HepG2 (cell line): ENCODE results near the gene PATL2. TPM values are rescaled to one million over a fixed set of nuclear protein-coding genes. Genes with fewer than 3 reads are reported as not detected.

Source experiments
- BRD4 ChIP-seq: sonication (generic); formaldehyde crosslinking; IDR thresholded peaks from 2 replicates; pipeline ENCODE4 v1.4.0; 2020; ENCODE audit warnings: missing genetic modification reagents
- CHCHD3 ChIP-seq: sonication (generic); formaldehyde crosslinking; IDR thresholded peaks from 2 replicates; pipeline ENCODE4 v1.8.0; 2022; ENCODE audit warnings: mild to moderate bottlenecking, missing genetic modification reagents, moderate library complexity
- EZH2 ChIP-seq: conservative IDR thresholded peaks from 2 replicates; pipeline ENCODE4 v1.6.1; 2012; ENCODE audit warnings: mild to moderate bottlenecking, low read depth, low read length, moderate library complexity
- MZF1 ChIP-seq: sonication (generic); formaldehyde crosslinking; IDR thresholded peaks from 2 replicates; pipeline ENCODE4 v1.8.1; 2023; ENCODE audit warnings: mild to moderate bottlenecking, missing genetic modification reagents, borderline replicate concordance
- NFIB ChIP-seq: sonication (generic); formaldehyde crosslinking; IDR thresholded peaks from 2 replicates; pipeline ENCODE4 v1.9.0; 2021; ENCODE audit warnings: missing genetic modification reagents, mild to moderate bottlenecking, borderline replicate concordance
- NR2F2 ChIP-seq: IDR thresholded peaks from 2 replicates; pipeline ENCODE4 v1.6.1; 2012; ENCODE audit warnings: low read depth, inconsistent platforms, borderline replicate concordance
- PHF21A ChIP-seq: sonication (generic); formaldehyde crosslinking; IDR thresholded peaks from 2 replicates; pipeline ENCODE4 v1.5.0; 2020; ENCODE audit warnings: mild to moderate bottlenecking, missing genetic modification reagents
- RBM39 ChIP-seq: fragments of 200-400 bp; formaldehyde crosslinking; IDR thresholded peaks from one replicate; pipeline ENCODE4 v1.6.1; 2018; ENCODE audit warnings: antibody characterized with exemption, mild to moderate bottlenecking, low read depth, low read length; ENCODE audit not compliant: poor library complexity, severe bottlenecking
- SAFB2 ChIP-seq: sonication (generic); formaldehyde crosslinking; IDR thresholded peaks from 2 replicates; pipeline ENCODE4 v1.5.1; 2020; ENCODE audit warnings: missing genetic modification reagents, low read depth, mild to moderate bottlenecking, borderline replicate concordance
- TARDBP ChIP-seq: sonication (generic); formaldehyde crosslinking; IDR thresholded peaks from 2 replicates; pipeline ENCODE4 v1.8.0; 2022; ENCODE audit warnings: mild to moderate bottlenecking, missing genetic modification reagents
- ZMYM2 ChIP-seq: sonication (generic); formaldehyde crosslinking; IDR thresholded peaks from 2 replicates; pipeline ENCODE4 v1.8.0; 2022; ENCODE audit warnings: mild to moderate bottlenecking, missing genetic modification reagents
- ZNF530 ChIP-seq: sonication (generic); formaldehyde crosslinking; IDR thresholded peaks from 2 replicates; pipeline ENCODE4 v1.5.0; 2020; ENCODE audit warnings: low read depth, mild to moderate bottlenecking, missing genetic modification reagents
- ZNF550 ChIP-seq: sonication (generic); formaldehyde crosslinking; IDR thresholded peaks from 2 replicates; pipeline ENCODE4 v1.4.0; 2020; ENCODE audit warnings: mild to moderate bottlenecking, missing genetic modification reagents, borderline replicate concordance
- ZNF674 ChIP-seq: sonication (generic); formaldehyde crosslinking; IDR thresholded peaks from 2 replicates; pipeline ENCODE4 v1.5.0; 2020; ENCODE audit warnings: low read depth, mild to moderate bottlenecking, missing genetic modification reagents
- polyA plus RNA-seq, 8 experiments: library from polyadenylated mRNA; depleted of rRNA in 3 of 8; stranded (reverse) in 7 of 8; unstranded in 1 of 8; fragments of >200 nt; fragmentation: Illumina TruSeq in 4 of 8; extraction: Trizol in 4 of 8; gene quantifications; 2 replicates each; pipeline versions ENCODE4 v1.2.1 to v1.2.3, GENCODE V29; 2011 to 2016; ENCODE audit warnings: low read depth in 4 of 8, missing spikeins in 1 of 8, mixed read lengths in 1 of 8; ENCODE audit not compliant: insufficient read depth in 1 of 8
- total RNA-seq, 5 experiments: library from RNA; depleted of rRNA; stranded (reverse); fragments of >200 nt; fragmentation: Illumina TruSeq; extraction: Trizol; gene quantifications; 2 replicates each; pipeline ENCODE4 v1.2.3, GENCODE V29; 2016; ENCODE audit warnings: low read depth in 1 of 5
- TF ChIP-seq, protein P1 (sequence below): sonication (generic); formaldehyde crosslinking; IDR thresholded peaks from 2 replicates; pipeline ENCODE4 v1.4.0; 2020; ENCODE audit warnings: missing genetic modification reagents
- TF ChIP-seq, protein P2 (sequence below): sonication (generic); formaldehyde crosslinking; conservative IDR thresholded peaks from 2 replicates; pipeline ENCODE4 v1.4.0; 2020; ENCODE audit warnings: missing genetic modification reagents
- TF ChIP-seq, protein P3 (sequence below): IDR thresholded peaks from 2 replicates; pipeline ENCODE4 v1.6.1; 2016; ENCODE audit warnings: mild to moderate bottlenecking, missing biosample characterization, missing genetic modification reagents
- TF ChIP-seq, protein P4 (sequence below): IDR thresholded peaks from 2 replicates; pipeline ENCODE4 v1.6.1; 2012; ENCODE audit warnings: low read depth, low read length, improper control_type of control experiment

PATL2 gene
- total and polyA plus RNA-seq, 2 of the 13 experiments (the other 11 are each of a cell fraction or from before 2014, with no cell fraction given), result 0.15 to 0.53 TPM

DNA sequence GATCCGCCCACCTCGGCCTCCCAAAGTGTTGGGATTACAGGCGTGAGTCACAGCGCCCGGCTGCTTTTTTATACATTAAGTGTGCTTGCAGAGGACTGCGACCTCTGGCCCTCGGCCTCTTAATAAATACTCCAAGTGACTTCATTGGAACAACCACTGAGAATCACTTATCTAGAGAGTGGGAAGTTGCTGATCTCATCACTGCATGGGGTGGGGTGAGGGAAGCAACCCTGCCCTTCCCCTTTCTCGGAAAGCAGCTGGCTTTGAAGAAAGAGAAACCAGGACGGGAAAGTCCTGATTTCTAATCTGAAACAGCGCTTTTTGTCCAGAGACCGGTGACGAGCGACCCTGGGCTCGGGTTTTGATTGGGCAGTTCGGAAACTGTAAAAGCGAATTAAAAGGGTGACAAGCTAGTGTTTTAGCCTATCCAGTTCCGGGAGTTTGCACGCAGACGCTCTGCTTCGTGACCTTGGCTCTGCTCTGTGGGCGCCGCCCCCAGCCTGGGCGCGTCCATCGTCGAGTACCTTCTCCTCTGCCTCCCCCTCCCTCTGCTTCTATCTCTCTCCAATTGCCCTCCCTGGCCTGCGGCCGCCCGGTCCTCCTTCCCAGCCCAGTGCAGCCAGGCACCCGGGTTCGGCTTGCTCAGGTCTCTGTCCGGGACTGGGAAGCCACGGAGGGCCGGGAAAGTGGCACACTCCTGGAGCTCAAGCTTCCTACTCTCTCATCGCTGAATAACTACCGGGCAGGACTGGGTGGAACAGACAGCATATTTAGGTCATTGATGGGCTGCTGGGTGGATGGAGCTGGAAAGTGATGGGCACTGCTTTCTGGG is 17.7 kb upstream of the PATL2 start (continued):
- TF ChIP-seq NR2F2 (peak; percentile 60), EZH2 (no peak), RBM39 (peak; percentile 75), NFIB (no peak), ZMYM2 (no peak), ZNF550 (CRISPR knock-in tag) (no peak), MZF1 (CRISPR knock-in tag) (no peak), PHF21A (CRISPR knock-in tag) (peak; percentile 78), SAFB2 (peak; percentile 49; the same call in 1 of the 2 replicates), ZNF674 (CRISPR knock-in tag) (no peak), TARDBP (CRISPR knock-in tag) (peak; percentile 61; the same call in 1 of the 2 replicates), ZNF530 (CRISPR knock-in tag) (no peak), BRD4 (CRISPR knock-in tag) (no peak; the same call in 1 of the 2 replicates), CHCHD3 (CRISPR knock-in tag) (no peak)
- TF ChIP-seq, protein P1, sequence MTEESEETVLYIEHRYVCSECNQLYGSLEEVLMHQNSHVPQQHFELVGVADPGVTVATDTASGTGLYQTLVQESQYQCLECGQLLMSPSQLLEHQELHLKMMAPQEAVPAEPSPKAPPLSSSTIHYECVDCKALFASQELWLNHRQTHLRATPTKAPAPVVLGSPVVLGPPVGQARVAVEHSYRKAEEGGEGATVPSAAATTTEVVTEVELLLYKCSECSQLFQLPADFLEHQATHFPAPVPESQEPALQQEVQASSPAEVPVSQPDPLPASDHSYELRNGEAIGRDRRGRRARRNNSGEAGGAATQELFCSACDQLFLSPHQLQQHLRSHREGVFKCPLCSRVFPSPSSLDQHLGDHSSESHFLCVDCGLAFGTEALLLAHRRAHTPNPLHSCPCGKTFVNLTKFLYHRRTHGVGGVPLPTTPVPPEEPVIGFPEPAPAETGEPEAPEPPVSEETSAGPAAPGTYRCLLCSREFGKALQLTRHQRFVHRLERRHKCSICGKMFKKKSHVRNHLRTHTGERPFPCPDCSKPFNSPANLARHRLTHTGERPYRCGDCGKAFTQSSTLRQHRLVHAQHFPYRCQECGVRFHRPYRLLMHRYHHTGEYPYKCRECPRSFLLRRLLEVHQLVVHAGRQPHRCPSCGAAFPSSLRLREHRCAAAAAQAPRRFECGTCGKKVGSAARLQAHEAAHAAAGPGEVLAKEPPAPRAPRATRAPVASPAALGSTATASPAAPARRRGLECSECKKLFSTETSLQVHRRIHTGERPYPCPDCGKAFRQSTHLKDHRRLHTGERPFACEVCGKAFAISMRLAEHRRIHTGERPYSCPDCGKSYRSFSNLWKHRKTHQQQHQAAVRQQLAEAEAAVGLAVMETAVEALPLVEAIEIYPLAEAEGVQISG (CRISPR knock-in tag), result no peak
- TF ChIP-seq, protein P2, sequence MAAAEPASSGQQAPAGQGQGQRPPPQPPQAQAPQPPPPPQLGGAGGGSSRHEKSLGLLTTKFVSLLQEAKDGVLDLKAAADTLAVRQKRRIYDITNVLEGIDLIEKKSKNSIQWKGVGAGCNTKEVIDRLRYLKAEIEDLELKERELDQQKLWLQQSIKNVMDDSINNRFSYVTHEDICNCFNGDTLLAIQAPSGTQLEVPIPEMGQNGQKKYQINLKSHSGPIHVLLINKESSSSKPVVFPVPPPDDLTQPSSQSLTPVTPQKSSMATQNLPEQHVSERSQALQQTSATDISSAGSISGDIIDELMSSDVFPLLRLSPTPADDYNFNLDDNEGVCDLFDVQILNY (CRISPR knock-in tag), result no peak
- TF ChIP-seq, protein P3, sequence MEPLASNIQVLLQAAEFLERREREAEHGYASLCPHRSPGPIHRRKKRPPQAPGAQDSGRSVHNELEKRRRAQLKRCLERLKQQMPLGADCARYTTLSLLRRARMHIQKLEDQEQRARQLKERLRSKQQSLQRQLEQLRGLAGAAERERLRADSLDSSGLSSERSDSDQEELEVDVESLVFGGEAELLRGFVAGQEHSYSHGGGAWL (CRISPR knock-in tag), result no peak
- TF ChIP-seq, protein P4, sequence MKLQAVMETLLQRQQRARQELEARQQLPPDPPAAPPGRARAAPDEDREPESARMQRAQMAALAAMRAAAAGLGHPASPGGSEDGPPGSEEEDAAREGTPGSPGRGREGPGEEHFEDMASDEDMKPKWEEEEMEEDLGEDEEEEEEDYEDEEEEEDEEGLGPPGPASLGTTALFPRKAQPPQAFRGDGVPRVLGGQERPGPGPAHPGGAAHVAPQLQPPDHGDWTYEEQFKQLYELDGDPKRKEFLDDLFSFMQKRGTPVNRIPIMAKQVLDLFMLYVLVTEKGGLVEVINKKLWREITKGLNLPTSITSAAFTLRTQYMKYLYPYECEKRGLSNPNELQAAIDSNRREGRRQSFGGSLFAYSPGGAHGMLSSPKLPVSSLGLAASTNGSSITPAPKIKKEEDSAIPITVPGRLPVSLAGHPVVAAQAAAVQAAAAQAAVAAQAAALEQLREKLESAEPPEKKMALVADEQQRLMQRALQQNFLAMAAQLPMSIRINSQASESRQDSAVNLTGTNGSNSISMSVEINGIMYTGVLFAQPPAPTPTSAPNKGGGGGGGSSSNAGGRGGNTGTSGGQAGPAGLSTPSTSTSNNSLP, result peak; percentile 64; the same call in 1 of the 2 replicates
